ENCODE data around the gene INPP5A.

INPP5A gene

DNA sequence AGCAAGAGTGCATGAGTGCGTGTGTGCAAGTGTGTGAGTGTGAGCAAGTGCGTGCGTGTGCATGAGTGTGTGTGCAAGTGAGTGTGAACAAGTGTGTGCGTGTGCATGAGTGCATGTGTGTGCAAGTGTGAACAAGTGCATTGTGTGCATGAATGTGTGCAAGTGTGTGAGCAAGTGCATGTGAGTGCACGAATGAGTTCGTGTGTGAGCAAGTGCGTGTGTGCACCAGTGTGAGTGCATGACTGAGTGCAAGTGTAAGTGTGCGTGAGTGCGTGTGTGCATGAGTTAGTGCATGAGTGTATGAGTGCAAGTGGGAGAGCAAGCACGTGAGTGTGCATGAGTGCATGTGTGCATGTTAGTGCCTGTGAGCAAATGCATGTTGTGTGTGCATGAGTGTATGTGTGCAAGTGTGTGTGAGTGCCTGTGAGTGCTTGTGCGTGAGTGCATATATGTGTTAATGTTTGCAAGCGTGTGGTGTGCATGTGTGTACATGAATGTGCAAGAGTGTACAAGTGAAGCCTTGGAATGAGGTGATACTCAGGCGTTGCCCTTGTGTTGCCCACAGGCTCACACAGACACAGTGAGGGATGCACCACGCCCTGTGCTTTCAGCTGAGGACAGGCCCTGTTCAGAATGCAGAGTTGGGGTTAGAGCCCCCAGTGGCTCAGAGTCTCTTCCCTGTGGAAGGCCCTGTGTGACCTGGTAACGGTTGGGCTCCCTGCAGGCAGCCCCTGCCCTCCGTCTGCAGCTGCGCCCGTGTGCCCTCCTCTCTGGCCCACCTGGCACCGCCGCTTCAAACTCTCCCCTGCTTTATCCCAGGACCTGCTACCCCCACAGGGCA, 151.2 kb downstream of the INPP5A start:
- no peak overlapping the region for H3K27ac ChIP-seq
- TF ChIP-seq, protein P1, sequence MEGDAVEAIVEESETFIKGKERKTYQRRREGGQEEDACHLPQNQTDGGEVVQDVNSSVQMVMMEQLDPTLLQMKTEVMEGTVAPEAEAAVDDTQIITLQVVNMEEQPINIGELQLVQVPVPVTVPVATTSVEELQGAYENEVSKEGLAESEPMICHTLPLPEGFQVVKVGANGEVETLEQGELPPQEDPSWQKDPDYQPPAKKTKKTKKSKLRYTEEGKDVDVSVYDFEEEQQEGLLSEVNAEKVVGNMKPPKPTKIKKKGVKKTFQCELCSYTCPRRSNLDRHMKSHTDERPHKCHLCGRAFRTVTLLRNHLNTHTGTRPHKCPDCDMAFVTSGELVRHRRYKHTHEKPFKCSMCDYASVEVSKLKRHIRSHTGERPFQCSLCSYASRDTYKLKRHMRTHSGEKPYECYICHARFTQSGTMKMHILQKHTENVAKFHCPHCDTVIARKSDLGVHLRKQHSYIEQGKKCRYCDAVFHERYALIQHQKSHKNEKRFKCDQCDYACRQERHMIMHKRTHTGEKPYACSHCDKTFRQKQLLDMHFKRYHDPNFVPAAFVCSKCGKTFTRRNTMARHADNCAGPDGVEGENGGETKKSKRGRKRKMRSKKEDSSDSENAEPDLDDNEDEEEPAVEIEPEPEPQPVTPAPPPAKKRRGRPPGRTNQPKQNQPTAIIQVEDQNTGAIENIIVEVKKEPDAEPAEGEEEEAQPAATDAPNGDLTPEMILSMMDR (conservative IDR thresholded peaks at IDR 0.05), result no peak

DNA sequence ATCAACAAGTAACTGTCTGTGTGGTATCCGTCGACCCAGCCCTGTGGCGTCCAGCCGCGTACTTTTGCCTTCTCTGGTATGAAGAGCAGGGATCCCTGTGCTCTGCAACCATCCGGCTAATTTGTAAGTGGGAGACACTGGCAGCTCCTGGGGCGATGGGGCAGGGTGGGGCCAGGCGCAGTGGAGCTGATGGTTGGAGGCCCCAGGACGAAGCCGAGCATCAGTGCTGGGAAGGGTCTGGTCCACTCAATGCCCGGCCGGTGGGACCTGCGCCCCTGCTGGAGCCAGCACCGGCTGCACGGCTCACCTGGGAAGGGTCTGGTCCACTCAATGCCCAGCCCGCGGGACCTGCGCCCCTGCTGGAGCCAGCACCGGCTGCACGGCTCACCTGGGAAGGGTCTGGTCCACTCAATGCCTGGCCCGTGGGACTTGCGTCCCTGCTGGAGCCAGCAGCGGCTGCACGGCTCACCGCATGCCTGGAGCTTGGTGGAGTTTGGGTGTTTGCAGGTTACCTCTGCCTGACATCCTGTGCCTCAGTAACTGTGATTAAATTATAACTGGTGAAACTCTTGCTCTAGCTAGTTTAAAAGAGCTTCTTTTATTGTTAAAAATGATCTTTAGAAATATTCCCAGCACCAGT, 152.3 kb downstream of the INPP5A start:
- H3K27ac ChIP-seq, result no peak overlapping the region
- TF ChIP-seq, protein P1 (conservative IDR thresholded peaks at IDR 0.05), result no peak

DNA sequence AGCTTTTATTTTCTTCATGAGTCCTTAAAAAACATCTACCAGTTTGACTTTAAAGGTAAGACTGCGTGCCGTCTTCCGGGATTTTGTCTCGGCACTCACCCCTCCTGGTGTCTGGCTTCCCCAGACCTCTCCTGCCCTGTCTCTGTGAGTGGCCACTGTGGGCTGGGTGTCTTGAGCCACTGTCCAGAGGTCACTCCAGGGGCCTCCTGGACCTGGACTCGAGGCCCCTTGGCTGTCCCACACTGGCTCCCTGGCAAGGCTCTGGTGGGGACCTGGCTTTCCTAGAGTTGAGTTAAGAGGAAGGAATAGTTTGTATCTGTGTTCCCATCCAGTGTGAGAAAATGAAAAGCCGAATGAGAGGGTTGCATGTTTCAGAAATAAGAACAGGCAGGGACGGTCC, 152.8 kb downstream of the INPP5A start:
- TF ChIP-seq, protein P1 (conservative IDR thresholded peaks at IDR 0.05), result no peak
- H3K27ac ChIP-seq, result no peak overlapping the region

DNA sequence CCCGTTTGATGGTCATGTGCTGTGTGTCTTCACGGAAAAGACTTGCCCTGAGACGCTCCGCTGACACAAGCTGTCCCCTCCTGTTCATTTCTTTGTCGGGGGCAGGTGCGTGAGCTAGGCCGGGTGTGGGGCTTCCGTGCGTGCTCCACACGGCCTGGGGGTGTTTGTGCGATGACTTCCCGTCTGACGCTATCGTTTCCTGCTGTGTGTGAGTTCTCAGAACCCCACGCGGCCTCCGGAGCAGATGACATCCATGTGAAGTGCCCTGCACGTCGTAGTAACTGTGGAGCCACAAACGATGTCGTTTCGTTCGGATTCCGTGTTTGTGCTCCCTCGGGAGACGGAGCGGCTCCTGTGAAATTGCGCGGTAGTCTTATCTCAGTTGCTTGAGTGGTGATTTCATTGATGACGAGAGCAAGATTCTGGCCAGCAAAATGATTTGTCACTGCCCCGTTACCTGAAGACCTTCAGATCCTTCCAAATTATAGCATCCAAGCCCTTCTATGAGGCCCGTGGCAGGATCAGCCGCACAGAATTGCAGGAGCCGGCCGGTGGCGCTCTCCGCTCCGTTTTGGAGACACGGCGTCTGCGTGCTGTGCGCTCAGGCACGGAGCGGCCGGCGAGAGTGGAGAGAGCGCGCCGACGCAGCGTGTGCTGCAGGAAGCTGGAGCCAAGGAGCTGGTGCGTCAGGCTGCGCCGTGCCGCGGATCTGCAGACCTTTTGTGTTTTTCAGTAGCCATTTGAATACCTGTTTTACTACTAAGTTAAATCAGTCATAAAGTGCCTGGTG, 153.4 kb downstream of the INPP5A start:
- TF ChIP-seq, protein P1 (conservative IDR thresholded peaks at IDR 0.05), result no peak
- no peak overlapping the region for H3K27ac ChIP-seq

DNA sequence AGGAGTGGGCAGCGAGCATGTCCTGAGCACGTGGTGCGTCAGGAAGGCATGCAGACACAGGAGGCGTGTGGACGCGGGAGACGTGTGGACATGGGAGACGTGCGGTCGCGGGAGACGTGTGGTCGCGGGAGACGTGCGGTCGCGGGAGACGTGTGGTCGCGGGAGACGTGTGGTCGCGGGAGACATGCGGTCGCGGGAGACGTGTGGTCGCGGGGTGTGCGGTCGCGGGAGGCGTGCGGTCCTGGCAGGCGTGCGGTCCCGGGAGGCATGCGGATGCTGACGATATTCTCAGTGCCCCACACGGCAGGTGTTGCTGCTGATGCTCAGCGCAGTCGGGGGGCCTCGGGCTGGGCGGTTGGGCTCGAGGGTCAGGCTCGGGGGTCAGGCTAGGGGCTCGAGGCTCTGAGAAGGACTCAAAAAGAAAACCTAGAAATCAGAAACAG, 154.1 kb downstream of the INPP5A start:
- TF ChIP-seq, protein P1 (conservative IDR thresholded peaks at IDR 0.05), result no peak
- H3K27ac ChIP-seq, result no peak overlapping the region

DNA sequence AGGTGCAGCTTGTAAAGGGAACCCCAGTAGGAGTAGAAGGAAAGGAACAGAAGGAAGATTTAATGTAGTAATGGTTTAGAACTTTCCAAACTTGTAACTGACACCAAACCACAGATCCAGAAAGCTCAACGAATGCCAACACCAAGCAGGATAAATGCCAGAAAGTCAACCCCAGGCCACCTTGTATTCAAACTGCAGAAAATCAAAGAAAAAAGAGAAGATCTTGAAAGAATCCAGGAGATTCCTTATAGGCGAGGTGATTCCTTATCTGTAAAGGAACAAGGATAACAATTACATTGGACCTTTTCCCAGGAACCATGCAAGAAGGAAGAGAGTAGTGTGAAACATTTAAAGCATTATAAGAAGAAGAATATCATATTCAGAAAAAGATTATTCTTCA, 154.7 kb downstream of the INPP5A start:
- TF ChIP-seq, protein P1 (conservative IDR thresholded peaks at IDR 0.05), result no peak
- H3K27ac ChIP-seq, result no peak overlapping the region

DNA sequence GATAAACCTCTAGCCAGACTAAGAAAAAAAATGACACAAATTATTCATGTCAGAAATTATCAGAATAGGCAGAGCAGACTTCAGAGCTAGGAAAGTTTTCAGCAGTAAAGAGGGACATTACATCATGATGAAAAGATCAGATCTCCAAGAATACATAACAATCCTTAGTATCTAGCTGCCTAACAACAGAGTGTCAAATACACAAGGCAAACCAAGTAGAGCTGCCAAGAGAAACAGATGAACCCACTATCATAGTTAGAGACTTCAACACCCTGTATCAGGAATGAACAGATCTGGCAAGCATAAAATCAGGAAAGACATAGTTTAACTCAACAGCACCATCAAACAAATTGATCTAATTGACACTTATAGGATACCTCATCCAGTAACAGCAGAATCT, 156.1 kb downstream of the INPP5A start:
- no peak overlapping the region for H3K27ac ChIP-seq
- TF ChIP-seq, protein P1 (conservative IDR thresholded peaks at IDR 0.05), result no peak

Measured in VCaP (cell line).